Gastroesophageal sphincter (tissue), 3 donors: Measurements from ENCODE around the gene YTHDF1.

Source experiments
- EP300 ChIP-seq: sonication (generic); formaldehyde crosslinking; IDR thresholded peaks from one replicate; pipeline ENCODE4 v1.6.1; 2017; ENCODE audit warnings: antibody characterized with exemption, mild to moderate bottlenecking
- POLR2A ChIP-seq, 2 donors: fragments of 450-650 bp; IDR thresholded peaks; one replicate each; pipeline ENCODE4 v1.6.1; 2017; ENCODE audit warnings: antibody characterized with exemption in 2 of 2, mild to moderate bottlenecking in 2 of 2, moderate library complexity in 1 of 2
- POLR2AphosphoS5 ChIP-seq: sonication (generic); formaldehyde crosslinking; IDR thresholded peaks from one replicate; pipeline ENCODE4 v1.6.1; 2017; ENCODE audit warnings: antibody characterized with exemption
- TF ChIP-seq, protein P1 (sequence below), 4 experiments: fragments of 200-600 bp in 2 of 4; fragments of 450-650 bp in 2 of 4; sonication (generic) in 1 of 4; IDR thresholded peaks; one replicate each; pipeline ENCODE4 v1.5.1; 2017 to 2019; ENCODE audit warnings: antibody characterized with exemption in 4 of 4, mild to moderate bottlenecking in 2 of 4, moderate library complexity in 2 of 4

DNA sequence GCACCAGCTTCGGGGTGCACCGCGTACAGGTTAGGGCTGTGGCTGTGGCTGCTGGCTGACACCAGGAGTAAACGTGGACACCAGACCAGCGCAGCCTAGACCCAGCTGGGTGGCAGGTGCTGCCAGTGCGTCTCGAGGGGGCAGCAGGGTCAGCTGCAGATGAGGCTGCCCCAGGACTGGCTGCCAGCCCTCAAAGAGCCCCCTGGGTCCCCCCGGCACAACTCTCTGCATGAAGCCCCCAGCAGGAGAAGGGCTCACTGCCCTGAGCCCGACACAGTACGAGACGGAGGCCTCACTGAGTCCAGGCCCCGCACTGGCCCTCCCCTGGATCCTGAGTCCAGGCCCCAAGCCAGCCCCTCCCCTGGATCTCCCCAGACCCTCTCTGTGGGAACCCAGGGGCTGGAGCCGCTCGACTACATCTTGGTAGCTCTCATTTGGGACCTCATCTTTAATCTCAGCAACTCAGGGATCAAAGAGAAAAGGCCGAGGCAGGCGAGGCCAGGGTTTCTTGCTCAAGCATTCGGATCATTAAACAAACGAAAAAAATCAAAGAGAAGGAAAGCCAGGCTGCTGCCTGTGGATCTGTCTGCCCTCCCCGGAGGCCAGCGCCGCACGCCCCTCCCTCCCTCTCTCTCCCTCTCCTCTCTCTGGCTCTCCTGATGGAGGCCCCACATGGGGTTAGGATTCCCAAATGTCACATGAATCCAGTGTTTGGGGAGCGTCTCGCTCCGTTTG is 45.3 kb upstream of the YTHDF1 start:
- TF ChIP-seq, protein P1, sequence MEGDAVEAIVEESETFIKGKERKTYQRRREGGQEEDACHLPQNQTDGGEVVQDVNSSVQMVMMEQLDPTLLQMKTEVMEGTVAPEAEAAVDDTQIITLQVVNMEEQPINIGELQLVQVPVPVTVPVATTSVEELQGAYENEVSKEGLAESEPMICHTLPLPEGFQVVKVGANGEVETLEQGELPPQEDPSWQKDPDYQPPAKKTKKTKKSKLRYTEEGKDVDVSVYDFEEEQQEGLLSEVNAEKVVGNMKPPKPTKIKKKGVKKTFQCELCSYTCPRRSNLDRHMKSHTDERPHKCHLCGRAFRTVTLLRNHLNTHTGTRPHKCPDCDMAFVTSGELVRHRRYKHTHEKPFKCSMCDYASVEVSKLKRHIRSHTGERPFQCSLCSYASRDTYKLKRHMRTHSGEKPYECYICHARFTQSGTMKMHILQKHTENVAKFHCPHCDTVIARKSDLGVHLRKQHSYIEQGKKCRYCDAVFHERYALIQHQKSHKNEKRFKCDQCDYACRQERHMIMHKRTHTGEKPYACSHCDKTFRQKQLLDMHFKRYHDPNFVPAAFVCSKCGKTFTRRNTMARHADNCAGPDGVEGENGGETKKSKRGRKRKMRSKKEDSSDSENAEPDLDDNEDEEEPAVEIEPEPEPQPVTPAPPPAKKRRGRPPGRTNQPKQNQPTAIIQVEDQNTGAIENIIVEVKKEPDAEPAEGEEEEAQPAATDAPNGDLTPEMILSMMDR (IDR thresholded peaks at IDR 0.05), result no peak
- no peak for TF ChIP-seq POLR2A (IDR thresholded peaks at IDR 0.05)
- no peak for TF ChIP-seq EP300
- no peak for TF ChIP-seq POLR2AphosphoS5
